Measurements from ENCODE around the gene FBN1.

The FBN1 gene

GRCh38 chr15:48532946-48533345 is 112.6 kb downstream of the FBN1 start:
- Histone ChIP-seq H2AFZ (ENCODE audit: low read length) (no peak overlapping the region), H3K4me1 (ENCODE audit: low read length) (no peaks in the 10 kb centered on the region), H3K4me2 (ENCODE audit: low read depth, low read length) (no peak overlapping the region), H3K36me3 (replicated peaks; ENCODE audit: insufficient read depth, low read length) (no peaks in the 10 kb centered on the region), H3F3A (ENCODE audit: insufficient read depth, low read length) (no peaks in the 10 kb centered on the region), H3K4me3 (ENCODE audit: low read length) (no peak overlapping the region), H4K20me1 (ENCODE audit: insufficient read depth, low read length) (no peaks in the 10 kb centered on the region), H3K9ac (ENCODE audit: low read length) (no peak overlapping the region), H3K79me2 (ENCODE audit: low read length) (no peaks in the 10 kb centered on the region), H3K9me2 (replicated peaks; ENCODE audit: insufficient read depth, low read length) (no peaks in the 10 kb centered on the region), H3K9me3 (replicated peaks; ENCODE audit: insufficient read depth, low read length) (no peaks in the 10 kb centered on the region), H3K27ac (ENCODE audit: low read length) (no peak overlapping the region), H3K27me3 (replicated peaks; ENCODE audit: insufficient read depth, low read length) (no peaks in the 10 kb centered on the region)
- no peak for DNase-seq
- TF ChIP-seq, protein P1, sequence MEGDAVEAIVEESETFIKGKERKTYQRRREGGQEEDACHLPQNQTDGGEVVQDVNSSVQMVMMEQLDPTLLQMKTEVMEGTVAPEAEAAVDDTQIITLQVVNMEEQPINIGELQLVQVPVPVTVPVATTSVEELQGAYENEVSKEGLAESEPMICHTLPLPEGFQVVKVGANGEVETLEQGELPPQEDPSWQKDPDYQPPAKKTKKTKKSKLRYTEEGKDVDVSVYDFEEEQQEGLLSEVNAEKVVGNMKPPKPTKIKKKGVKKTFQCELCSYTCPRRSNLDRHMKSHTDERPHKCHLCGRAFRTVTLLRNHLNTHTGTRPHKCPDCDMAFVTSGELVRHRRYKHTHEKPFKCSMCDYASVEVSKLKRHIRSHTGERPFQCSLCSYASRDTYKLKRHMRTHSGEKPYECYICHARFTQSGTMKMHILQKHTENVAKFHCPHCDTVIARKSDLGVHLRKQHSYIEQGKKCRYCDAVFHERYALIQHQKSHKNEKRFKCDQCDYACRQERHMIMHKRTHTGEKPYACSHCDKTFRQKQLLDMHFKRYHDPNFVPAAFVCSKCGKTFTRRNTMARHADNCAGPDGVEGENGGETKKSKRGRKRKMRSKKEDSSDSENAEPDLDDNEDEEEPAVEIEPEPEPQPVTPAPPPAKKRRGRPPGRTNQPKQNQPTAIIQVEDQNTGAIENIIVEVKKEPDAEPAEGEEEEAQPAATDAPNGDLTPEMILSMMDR (IDR thresholded peaks at IDR 0.05; ENCODE audit: low read length) = no peak
- no peak for TF ChIP-seq EZH2phosphoT487 (IDR thresholded peaks at IDR 0.05; ENCODE audit: low read length)
- TF ChIP-seq EZH2 (optimal IDR thresholded peaks at IDR 0.05; ENCODE audit: low read depth, low read length) = no peak

- H3K9me2 ChIP-seq (replicated peaks; ENCODE audit: insufficient read depth, low read length) = no peaks in the 10 kb centered on the region
- no peak overlapping the region for H3K9ac ChIP-seq (ENCODE audit: low read length)
- DNase-seq = no peak
- H3K27ac ChIP-seq (ENCODE audit: low read length) = no peak overlapping the region
- no peaks in the 10 kb centered on the region for H3K27me3 ChIP-seq (replicated peaks; ENCODE audit: insufficient read depth, low read length)
- no peak overlapping the region for H3K4me3 ChIP-seq (ENCODE audit: low read length)
- H3F3A ChIP-seq (ENCODE audit: insufficient read depth, low read length) = no peaks in the 10 kb centered on the region
- H3K4me2 ChIP-seq (ENCODE audit: low read depth, low read length) = no peak overlapping the region
- H2AFZ ChIP-seq (ENCODE audit: low read length) = no peak overlapping the region
- TF ChIP-seq, protein P1 (IDR thresholded peaks at IDR 0.05; ENCODE audit: low read length) = no peak
- TF ChIP-seq EZH2 (optimal IDR thresholded peaks at IDR 0.05; ENCODE audit: low read depth, low read length) (no peak), EZH2phosphoT487 (IDR thresholded peaks at IDR 0.05; ENCODE audit: low read length) (no peak)
- no peaks in the 10 kb centered on the region for H3K9me3 ChIP-seq (replicated peaks; ENCODE audit: insufficient read depth, low read length)
- no peaks in the 10 kb centered on the region for H3K4me1 ChIP-seq (ENCODE audit: low read length)
- no peaks in the 10 kb centered on the region for H4K20me1 ChIP-seq (ENCODE audit: insufficient read depth, low read length)
- no peaks in the 10 kb centered on the region for H3K79me2 ChIP-seq (ENCODE audit: low read length)
- H3K36me3 ChIP-seq (replicated peaks; ENCODE audit: insufficient read depth, low read length) = no peaks in the 10 kb centered on the region
These were observed 115.0 kb downstream of the FBN1 start for GRCh38 chr15:48530528-48530927.

- H3K36me3 ChIP-seq (replicated peaks; ENCODE audit: insufficient read depth, low read length) = no peaks in the 10 kb centered on the region
- H3K79me2 ChIP-seq (ENCODE audit: low read length) = no peaks in the 10 kb centered on the region
These were observed 116.6 kb downstream of the FBN1 start for GRCh38 chr15:48528921-48529320.

More at GRCh38 chr15:48528921-48529320, 116.6 kb downstream of the FBN1 start:
- H3K9me3 ChIP-seq (replicated peaks; ENCODE audit: insufficient read depth, low read length) = no peaks in the 10 kb centered on the region
- no peak overlapping the region for H3K4me2 ChIP-seq (ENCODE audit: low read depth, low read length)
- H3K27me3 ChIP-seq (replicated peaks; ENCODE audit: insufficient read depth, low read length) = no peaks in the 10 kb centered on the region
- TF ChIP-seq EZH2 (optimal IDR thresholded peaks at IDR 0.05; ENCODE audit: low read depth, low read length) (no peak), EZH2phosphoT487 (IDR thresholded peaks at IDR 0.05; ENCODE audit: low read length) (no peak)
- TF ChIP-seq, protein P1 (IDR thresholded peaks at IDR 0.05; ENCODE audit: low read length) = no peak
- no peaks in the 10 kb centered on the region for H3F3A ChIP-seq (ENCODE audit: insufficient read depth, low read length)
- H3K4me3 ChIP-seq (ENCODE audit: low read length) = no peak overlapping the region
- H4K20me1 ChIP-seq (ENCODE audit: insufficient read depth, low read length) = no peaks in the 10 kb centered on the region
- H3K9ac ChIP-seq (ENCODE audit: low read length) = no peak overlapping the region
- no peaks in the 10 kb centered on the region for H3K9me2 ChIP-seq (replicated peaks; ENCODE audit: insufficient read depth, low read length)
- H3K4me1 ChIP-seq (ENCODE audit: low read length) = no peaks in the 10 kb centered on the region
- H3K27ac ChIP-seq (ENCODE audit: low read length) = no peak overlapping the region
- H2AFZ ChIP-seq (ENCODE audit: low read length) = no peak overlapping the region
- DNase-seq = no peak

Data from MM.1S (cell line).